CD4-positive, alpha-beta T cell treated with Interleukin-15 for 4 hours (primary cell): ENCODE measurements around the gene SULT4A1.

ENCODE experiments used
- DNase-seq: peaks from one replicate; pipeline ENCODE4 v3.0.0-alpha.2; 2020; ENCODE audit warnings: low spot score

The SULT4A1 gene

DNA sequence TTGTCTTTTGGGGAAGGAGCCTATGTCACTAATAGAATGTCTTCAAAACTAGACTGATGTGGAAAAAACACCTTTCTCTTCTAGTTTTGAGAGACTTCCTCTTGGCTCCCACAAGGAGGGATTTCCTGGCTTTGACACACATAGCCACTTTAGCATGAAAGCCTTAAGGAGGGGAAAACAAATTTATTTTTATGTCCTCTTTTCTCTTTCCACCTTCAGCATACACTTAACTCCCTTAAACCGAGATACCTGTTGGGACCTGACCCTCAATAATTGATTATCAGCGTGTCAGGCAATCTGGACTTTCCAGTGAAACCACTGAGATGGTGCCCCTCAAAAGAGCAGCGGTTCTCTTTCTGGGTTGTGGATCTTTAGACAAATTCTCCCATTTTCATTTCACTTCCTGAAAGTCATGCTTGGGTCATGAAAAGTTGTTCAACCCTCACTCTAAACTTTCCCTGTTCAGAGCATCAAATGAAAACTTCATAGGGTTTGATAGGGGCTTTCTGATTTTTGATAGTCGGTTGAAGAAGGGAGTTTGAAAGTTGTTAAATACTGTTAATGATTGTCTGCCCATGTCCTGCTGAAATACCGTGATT lies 59.3 kb downstream of the SULT4A1 start:
- no peak for DNase-seq

DNA sequence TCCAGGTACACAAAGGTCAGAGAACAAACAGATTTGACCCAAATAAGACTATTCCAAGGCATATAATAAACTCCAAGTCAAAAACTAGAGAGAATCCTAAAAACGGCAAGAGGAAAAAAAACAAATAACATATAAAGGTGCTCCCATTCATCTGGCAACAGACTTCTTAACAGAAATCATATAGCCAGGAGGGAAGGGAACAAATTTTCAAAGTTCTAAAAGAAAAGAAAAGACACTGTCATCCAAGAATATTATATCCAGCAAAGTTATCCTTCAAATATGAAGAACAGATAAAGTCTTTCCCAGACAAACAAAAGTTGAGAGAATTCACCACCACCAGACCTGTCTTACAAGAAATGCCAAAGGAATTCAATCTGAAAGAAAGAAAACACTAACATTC lies 61.3 kb downstream of the SULT4A1 start:
- DNase-seq, result no peak

DNA sequence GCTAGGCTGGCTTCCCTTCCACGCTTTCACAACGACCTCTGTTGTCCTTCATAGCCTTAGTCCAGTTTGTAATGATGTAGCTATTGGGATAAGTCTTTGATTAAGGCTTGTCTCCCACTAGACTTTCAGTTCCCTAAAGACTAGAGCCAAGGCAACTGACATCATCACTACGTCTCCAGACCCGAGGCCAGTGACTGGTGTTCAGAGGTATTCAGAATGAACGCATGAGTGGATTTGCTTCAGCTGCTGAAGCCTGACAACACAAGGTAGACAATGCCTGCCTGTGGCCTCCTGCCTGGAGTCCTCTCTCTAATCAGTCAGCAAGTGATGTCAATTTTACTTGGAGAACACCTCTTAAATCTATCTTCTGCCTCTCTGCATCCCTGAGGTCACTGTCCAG lies 63.8 kb downstream of the SULT4A1 start:
- DNase-seq, result no peak

DNA sequence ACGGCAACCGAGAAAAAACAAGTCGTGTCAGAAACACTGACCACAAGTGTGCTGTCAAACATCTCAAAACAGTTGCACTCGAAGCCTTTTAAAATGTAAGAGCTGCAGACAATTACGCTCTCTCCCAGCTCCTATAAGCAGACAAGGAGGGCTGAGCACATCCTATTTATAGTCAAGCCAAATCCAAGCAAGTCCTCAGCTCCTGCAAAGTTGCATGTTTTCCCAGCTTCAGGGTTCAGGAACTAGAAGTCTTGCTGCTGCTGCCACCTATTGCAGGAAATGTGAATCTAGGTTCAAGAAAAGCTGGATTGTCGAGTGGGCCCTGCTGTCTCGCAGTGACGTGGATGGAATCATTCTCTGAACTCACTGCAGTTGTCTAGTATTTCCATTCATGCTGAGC lies 65.7 kb downstream of the SULT4A1 start:
- no peak for DNase-seq

DNA sequence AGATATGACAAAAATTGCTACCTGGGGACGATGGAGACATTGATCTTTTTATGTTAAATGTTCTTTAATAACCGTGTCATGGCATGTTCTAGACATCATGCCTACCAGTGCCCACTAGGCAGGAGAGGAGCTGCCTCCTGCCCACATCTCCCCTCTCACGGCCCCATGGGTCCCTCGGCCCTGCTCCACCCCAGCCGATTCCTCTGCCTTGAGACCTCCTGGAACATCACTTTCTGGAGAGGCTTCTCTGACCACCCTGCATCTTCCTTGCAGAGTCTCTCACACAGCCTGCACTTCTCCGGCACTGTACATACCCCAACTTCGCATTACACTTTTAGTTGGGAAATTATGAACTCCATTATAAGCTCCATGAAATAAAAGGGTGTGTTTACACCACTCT lies 67.0 kb downstream of the SULT4A1 start:
- no peak for DNase-seq

DNA sequence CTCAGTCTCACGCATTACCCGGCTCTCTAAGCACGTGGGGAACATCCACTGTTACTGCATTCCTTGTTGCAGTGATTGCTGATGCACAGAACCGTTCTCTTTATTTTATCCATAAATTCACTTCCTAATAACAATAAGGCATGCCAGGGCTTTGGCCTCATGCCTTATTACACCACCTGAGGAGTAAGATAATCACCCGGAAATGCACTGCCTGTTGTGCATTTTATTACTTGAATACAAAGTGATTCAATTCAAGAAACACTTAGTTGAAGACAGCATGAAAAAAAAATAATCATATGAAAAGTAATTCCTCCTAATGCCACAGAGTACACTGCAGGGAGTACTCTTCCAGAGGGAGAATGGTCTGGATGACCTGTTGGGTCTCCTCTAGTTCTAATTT lies 69.4 kb downstream of the SULT4A1 start:
- no peak for DNase-seq

DNA sequence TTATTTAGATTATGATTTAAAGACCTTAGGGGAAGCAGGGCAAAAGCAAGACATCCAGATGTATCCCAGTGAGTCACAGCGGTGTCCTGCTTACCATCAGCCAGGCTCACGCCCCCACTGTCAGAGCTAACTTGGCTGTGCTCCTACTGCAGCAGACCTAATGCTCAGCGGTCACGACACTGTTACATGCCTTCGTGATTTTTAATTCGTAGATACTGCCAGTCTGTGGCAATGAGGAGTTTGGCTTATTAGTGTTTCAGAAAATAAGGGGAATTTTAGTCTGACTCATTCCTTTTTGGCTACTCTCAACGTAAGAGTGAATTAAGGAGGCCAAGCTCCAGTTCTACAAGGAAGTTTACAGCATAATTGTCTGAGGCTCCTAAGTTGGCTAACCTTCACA lies 72.9 kb downstream of the SULT4A1 start:
- no peak for DNase-seq

DNA sequence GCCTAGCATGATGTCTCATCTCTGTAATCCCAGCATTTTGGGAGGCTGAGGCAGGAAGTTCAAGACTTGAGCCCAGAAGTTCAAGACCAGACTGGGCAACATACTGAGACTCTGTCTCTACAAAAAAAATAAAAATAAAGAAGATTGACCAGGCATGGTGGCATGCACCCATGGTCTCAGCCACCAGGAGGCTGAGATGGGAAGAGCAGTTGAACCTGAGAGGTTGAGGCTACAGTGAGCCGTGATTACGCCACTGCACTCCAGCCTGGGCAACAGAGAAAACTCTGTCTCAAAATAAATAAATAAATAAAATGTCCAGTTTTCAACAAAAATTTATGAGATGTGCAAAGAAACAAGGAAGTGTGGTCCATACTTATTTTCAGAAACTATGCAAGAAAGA lies 78.5 kb downstream of the SULT4A1 start:
- DNase-seq, result no peak

DNA sequence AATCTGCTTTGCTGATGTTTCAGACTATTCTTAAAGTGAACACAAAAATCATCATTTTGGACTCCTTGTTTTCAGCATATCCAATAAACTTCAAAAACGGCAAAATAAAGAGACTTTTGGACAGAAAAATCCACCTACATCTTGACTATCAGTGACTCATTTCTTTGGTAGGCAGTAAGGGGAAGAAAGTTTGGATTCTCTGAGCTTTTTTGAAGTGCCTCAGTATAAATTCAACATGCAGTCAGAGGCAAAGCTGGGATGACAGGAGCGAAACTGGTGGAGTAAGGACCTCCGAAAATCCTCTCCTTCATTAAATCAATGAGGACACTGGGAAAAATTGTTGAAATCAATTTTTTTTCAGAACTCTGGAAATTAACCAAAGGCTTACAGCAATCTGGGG lies 79.9 kb downstream of the SULT4A1 start:
- no peak for DNase-seq

DNA sequence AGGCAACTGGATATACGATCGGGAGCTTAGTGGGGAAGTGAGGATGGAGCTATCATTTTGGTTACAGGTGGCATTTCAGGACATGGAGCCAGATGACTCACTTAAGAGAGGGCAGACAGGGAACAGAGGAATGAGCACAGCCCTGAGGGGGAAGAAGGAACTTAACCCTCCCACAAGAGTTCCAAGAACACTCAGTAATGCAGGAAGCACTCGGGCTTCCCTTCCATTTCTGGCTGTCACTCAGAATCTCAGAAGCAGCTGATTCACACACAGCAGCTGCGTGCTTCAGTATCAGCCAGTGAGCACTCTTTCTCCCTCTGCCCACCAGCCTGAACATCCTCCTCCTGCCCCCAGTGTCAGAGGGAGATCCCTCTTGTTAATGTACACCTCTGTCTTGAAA lies 85.0 kb downstream of the SULT4A1 start:
- no peak for DNase-seq

DNA sequence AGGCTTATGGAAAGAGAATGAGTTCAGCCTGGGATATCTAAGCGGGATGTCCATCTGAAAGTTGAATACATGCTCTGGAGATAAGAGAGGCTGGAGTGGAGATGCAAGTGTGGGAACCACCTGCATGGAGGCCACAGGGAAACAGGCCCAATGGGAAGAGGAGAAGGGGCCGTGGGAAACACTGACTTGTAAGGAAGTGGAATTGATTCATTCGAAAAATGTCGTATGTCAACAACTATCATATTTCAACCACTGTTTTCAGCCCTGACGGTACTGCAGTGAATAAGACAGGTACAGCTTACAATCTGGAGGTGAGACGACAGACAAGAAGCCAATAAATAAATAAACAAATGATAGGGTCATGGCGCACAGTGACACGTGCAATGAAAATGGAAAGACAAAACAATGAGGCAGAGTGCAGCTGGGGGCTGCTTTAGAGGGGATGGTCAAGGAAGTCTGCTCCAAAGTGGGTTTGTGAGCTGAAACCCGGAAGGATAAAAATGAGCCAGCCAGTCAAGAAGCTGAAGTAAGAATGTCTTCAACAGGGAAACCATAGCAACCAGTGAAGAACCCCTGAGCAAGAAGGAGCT lies 86.1 kb downstream of the SULT4A1 start:
- no peak for DNase-seq
